Midbrain (tissue), 1 donor: Measurements from ENCODE around the gene SEMA4D.
A peak's percentile ranks its signal among the peaks of the same experiment; 100 is the strongest.

ENCODE experiments used
- DNase-seq: peaks from one replicate; lab custom pipeline; 2025; lab: John Stamatoyannopoulos, UW

SEMA4D gene

DNA sequence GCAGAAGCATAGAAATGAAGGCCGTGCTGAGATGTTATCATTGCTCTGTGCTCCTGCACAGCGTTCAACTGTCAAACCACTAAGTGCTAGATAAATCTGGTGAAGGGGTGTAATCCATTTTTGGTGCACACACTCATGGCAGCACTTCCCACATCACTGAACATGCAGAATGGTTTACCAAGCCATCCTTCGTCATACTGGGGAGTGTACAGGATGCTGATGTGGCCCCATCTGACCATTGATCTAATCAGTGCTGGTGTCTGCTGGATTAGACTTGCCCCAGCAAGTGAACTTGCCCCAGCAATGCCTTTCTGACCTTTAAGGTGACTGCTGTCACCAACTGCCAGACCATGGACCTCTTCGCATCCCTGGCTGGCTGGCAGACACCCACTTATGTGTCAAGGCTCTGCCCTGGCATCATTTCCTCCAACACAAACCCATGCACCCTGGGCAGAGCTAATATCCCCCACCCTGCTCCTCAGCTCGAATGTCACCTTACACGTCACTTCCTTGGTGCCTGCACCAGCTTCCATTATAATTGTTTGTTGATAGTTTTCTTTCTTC is 4.2 kb upstream of the SEMA4D start:
- DNase-seq = no peak

GRCh38 chr9:89501311-89501898 is 3.5 kb upstream of the SEMA4D start:
- no peak for DNase-seq

- DNase-seq = no peak
Measured at GRCh38 chr9:89500008-89500407, 2.1 kb upstream of the SEMA4D start.

- DNase-seq = peak; percentile 30
Measured at GRCh38 chr9:89498852-89499480, 1.1 kb upstream of the SEMA4D start.

DNA sequence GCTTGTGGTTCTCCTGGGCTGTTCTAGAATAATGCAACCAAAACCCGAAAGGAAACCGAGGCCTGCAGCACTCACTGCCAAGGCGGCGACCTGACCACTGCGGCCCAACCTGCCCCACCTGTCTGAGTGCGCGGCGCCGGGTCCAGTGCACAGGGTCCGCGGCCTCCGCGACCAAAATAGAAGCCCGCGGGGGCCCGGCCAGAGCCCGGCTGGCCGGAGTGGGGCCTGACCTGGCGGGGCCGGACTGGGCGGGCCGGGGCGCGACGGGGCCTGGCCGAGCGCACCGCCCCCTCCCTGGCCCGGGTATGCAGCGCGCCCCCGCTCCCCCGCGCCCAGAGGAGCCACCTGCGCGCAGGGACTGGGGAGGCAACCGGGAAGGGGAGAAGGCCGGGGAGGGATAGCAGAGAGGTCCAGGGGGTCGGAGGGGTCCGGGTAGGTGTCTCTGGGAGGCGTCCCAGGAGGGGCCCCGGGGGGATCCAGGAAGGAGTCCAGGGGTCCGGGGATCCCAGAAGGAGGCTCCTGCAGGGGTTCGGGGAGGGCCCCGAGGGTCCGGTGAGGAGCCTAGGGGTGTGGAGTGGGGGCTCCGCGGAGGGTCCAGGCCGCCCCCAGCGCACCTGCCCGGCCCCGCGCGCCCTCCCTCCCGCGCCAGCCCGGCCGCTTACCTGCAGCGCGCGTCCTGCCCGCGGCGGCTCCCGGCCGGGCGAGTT is 503 bp downstream of the SEMA4D start:
- no peak for DNase-seq

GRCh38 chr9:89496645-89497256 is 1.2 kb downstream of the SEMA4D start:
- DNase-seq = peak; percentile 42

DNA sequence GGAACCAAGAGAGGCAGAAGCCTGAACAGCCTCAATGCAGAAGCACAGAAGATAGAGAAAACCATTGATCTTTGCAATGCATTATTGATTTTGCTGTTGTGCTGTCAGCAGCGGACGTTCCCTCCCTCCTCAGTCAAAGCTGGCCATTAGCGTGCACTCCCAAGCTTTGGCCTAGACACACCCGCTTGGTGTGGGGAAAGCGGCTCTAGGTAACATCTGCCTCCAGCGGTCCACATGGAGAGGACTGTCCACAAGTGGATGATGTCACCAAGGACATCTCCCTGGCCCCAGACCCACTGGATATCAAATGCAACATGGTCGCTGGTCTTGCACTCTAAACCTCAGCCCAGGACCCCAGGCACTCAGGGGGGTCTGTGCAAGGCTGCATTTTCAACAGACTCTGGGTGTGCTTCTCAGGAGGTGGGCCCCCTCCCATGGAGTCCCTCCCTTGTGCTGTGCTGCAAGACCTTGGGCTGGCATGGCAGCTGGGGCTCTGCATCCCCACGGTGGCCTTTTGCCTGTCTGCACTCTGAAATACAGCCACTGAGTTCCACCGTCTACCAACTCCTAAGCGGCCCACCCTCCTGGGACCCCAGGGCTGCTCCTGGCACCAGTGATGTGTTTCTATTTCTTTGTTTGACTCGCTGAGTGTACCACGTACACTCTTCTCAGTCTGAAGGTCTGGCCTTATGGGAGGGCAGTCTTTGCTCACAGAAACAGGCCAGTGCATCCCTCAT is 1.9 kb downstream of the SEMA4D start:
- peak; percentile 28 for DNase-seq

DNA sequence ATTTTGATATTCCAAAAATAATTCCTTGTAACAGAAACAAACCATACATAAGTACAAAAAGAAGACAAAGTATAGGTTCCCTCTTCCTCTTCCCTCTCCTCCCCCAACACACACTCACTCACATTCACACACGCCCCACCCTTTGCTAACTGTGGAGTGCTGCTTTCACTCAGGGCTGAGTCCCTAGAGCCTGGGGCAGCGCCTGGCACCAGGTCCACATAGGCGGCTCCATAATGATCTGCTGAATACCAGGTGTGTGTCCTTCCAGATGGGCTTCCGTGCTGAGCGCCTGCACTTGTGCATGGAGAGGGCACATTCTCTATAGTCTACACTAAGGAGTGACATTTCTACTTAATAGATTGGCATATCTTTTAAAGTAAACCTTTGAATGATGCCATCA is 3.7 kb downstream of the SEMA4D start:
- no peak for DNase-seq

- no peak for DNase-seq
Measured at GRCh38 chr9:89493671-89494070, 4.2 kb downstream of the SEMA4D start.

DNA sequence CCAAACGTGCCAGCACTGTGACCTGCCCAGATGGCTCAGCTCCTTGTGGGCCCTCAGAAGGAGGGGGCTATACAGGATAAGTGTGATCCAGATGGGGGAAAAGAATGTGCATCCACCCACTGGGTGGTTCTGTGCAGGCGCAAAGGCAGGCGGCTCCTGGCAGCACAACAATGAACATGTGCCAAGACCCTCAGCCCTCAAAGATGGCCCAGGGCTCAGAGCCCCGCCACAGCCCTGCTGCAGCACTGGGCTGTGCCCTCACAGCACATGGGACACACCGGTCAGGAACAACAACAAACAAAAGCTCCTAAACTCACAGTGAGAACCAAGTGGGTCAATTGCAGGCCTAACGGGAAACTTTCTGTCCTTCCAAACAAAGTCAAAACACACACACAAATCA is 4.7 kb downstream of the SEMA4D start:
- peak; percentile 62 for DNase-seq

- DNase-seq = no peak
Measured at GRCh38 chr9:89492586-89492985, 5.3 kb downstream of the SEMA4D start.

- DNase-seq = no peak
Measured at GRCh38 chr9:89491694-89492093, 6.2 kb downstream of the SEMA4D start.

- DNase-seq = no peak
Measured at GRCh38 chr9:89489548-89490530, 8.1 kb downstream of the SEMA4D start.

- DNase-seq = no peak
Measured at GRCh38 chr9:89488936-89489335, 9.0 kb downstream of the SEMA4D start.

DNA sequence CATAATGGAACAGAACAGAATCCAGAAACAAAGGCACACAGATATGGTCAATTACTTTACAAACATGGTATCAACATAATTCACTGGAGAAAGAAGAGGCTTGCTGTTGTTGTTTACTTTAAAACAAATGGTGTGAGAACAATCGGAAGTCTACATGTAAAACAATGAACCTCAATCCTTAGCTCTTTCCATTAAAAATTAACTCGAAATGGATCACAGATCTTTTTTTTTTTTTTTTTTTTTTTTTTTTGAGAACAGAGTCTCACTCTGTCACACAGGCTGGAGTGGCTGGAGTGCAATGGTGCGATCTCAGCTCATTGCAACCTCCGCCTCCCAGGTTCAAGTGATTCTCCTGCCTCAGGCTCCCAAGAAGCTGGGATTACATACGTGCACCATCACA is 9.8 kb downstream of the SEMA4D start:
- no peak for DNase-seq

DNA sequence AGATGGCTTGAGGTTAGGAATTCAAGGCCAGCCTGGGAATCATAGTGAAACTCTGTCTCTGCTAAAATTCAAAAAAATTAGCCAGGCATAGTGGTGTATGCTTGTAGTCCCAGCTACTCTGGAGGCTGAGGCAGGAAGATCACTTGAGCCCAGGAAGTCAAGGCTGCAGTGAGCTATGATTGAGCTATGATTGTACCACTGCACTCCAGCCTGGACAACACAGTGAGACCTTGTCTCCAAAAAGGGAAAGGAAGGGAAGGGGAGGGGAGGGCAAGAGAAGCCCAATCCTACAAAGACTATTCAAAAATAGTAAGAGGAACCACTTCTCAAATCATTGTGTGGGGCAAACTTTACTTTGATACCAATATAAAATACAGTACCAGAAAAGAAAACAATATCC is 11.2 kb downstream of the SEMA4D start:
- no peak for DNase-seq

GRCh38 chr9:89484475-89485404 is 13.2 kb downstream of the SEMA4D start:
- no peak for DNase-seq

- DNase-seq = no peak
Measured at GRCh38 chr9:89483592-89484474, 14.1 kb downstream of the SEMA4D start.
